ENCODE results near the gene CUTC.
"Not testable (repeated sequence)": the region's sequence is repeated elsewhere in the genome, so short reads cannot be mapped to it uniquely, and the experiment has no call there.

CUTC gene

GRCh38 chr10:99743841-99744240 is 11.8 kb downstream of the CUTC start:
- DNase-seq: no peak

- not testable (repeated sequence) for DNase-seq
These were observed 14.1 kb downstream of the CUTC start for GRCh38 chr10:99746166-99746565.

GRCh38 chr10:99748823-99749451 is 16.9 kb downstream of the CUTC start:
- no peak for DNase-seq

- no peak for DNase-seq
These were observed 18.6 kb downstream of the CUTC start for GRCh38 chr10:99750641-99751040.

- no peak for DNase-seq
These were observed 22.6 kb downstream of the CUTC start for GRCh38 chr10:99754670-99755069.

- no peak for DNase-seq
These were observed 24.1 kb downstream of the CUTC start for GRCh38 chr10:99756159-99756558.

GRCh38 chr10:99758211-99758891 is 26.3 kb downstream of the CUTC start:
- no peak for DNase-seq

- no peak for DNase-seq
These were observed 28.3 kb downstream of the CUTC start for GRCh38 chr10:99760321-99760720.

- no peak for DNase-seq
These were observed 29.3 kb downstream of the CUTC start for GRCh38 chr10:99761365-99761764.

- DNase-seq: no peak
These were observed 33.8 kb downstream of the CUTC start for GRCh38 chr10:99765672-99766301.

- no peak for DNase-seq
These were observed 34.3 kb downstream of the CUTC start for GRCh38 chr10:99766302-99766681.

GRCh38 chr10:99767901-99768300 is 35.9 kb downstream of the CUTC start:
- DNase-seq: no peak

- DNase-seq: no peak
These were observed 36.5 kb downstream of the CUTC start for GRCh38 chr10:99768556-99768955.

- peak; percentile 17 to 23 (median 19) for DNase-seq
These were observed 37.7 kb downstream of the CUTC start for GRCh38 chr10:99769706-99770105.

- DNase-seq: no peak
These were observed 38.5 kb downstream of the CUTC start for GRCh38 chr10:99770408-99771045.

GRCh38 chr10:99775850-99776249 is 43.8 kb downstream of the CUTC start:
- peak; percentile 50 to 78 (median 77) for DNase-seq

GRCh38 chr10:99777918-99778714 is 46.1 kb downstream of the CUTC start:
- DNase-seq: peak in 1 of 3 donors; percentile 10

GRCh38 chr10:99779335-99779734 is 47.3 kb downstream of the CUTC start:
- peak in 1 of 3 donors; percentile 15 for DNase-seq

- no peak for DNase-seq
These were observed 49.8 kb downstream of the CUTC start for GRCh38 chr10:99781734-99782429.

- DNase-seq: no peak
These were observed 50.6 kb downstream of the CUTC start, which contains the start of gene ABCC2 for GRCh38 chr10:99782447-99783286. TSS of gene ABCC2 (plus strand) at chr10:99782640. CDS start at chr10:99782845, 205 bp downstream.

Data from suppressor macrophage treated with lipopolysaccharide for 1 hour (primary cell).